ENCODE data around the gene RARG. TPM values are rescaled to one million over a fixed set of nuclear protein-coding genes. Genes with fewer than 3 reads are reported as not detected.

The RARG gene
- total and polyA plus RNA-seq, 2 of the 8 experiments (the other 6 are each of a cell fraction or from before 2014, with no cell fraction given): 68.6 to 68.9 TPM

DNA sequence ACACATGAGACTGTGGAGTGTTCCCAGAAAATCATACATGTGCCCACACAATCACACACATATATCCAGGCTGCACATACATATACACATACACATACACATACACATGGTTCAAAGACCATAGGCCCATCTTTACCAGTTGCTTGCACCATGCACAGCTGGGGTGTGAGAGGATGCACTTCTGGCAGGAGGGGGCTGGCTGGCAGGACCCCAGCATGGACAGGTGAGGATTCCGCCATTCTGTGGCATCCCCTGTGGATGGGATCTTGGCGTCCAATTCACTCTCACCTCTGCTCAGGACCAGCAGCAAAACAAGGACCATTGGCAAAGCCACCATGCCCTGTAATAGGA is 31.9 kb downstream of the RARG start:
- H3K4me1 ChIP-seq (replicated peaks in 1 of 4; ENCODE audit: control insufficient read depth in 3 of 4, insufficient read depth in 4 of 4, low read length in 3 of 4): no peaks in the 10 kb centered on the region; a peak in 1 of 7 replicates
- peaks cover 2 to 29% (median 17%) of the 10 kb centered on the region in 4 experiments for H3K27me3 ChIP-seq (replicated peaks in 1 of 4; ENCODE audit: control insufficient read depth in 3 of 4, extremely low read depth in 1 of 4, insufficient read depth in 3 of 4, low read length in 3 of 4)
- H3K9ac ChIP-seq (replicated peaks in 1 of 4; ENCODE audit: extremely low read depth in 1 of 4, low read depth in 3 of 4, low read length in 3 of 4): no peak overlapping the region
- no peak overlapping the region for H3K4ac ChIP-seq (replicated peaks; ENCODE audit: insufficient read length, low read depth, low read length)
- no peak overlapping the region for H2AFZ ChIP-seq (ENCODE audit: low read length)
- H2BK20ac ChIP-seq (ENCODE audit: low read length): no peak overlapping the region
- H3K4me3 ChIP-seq (ENCODE audit: extremely low read depth in 1 of 4, insufficient read depth in 2 of 4, low read depth in 3 of 4, low read length in 4 of 4): no peak overlapping the region
- peaks cover 2% of the 10 kb centered on the region; the same call in 1 of the 2 replicates for H3K23me2 ChIP-seq (ENCODE audit: low read depth, low read length)
- WGBS, 2 experiments (ENCODE audit: extremely low coverage in 1 of 2, insufficient coverage in 1 of 2, insufficient read length in 1 of 2, insufficient replicate concordance in 2 of 2, low coverage in 1 of 2, low lambda C conversion rate in 2 of 2, missing lambda C conversion rate in 1 of 2): 90% methylated on average over 2 of the region's 2 CpGs; no CpG with 5 or more reads in 1 of the 2 experiments
- DNase-seq (ENCODE audit: low read depth in 1 of 2, low spot score in 2 of 2) (no peak), FAIRE-seq (no peak)
- H2AK5ac ChIP-seq (ENCODE audit: low read depth, low read length): no peak overlapping the region
- POLR2A ChIA-PET (ENCODE audit: partially characterized antibody): interaction anchor here (1.2 to 1.8 kb wide), 5 partner anchors 12 to 69 kb away, joined by 3 to 5 read pairs (median 4); no protein-coding TSS in a partner anchor
- H4K91ac ChIP-seq (replicated peaks; ENCODE audit: insufficient read length, low read length): no peak overlapping the region
- H3K9me3 ChIP-seq (ENCODE audit: insufficient read depth in 2 of 2, low read depth in 1 of 2, low read length in 1 of 2): no peaks in the 10 kb centered on the region
- no peak overlapping the region for H2BK120ac ChIP-seq (replicated peaks; ENCODE audit: low read depth, low read length)
- no peak overlapping the region for H2BK5ac ChIP-seq (ENCODE audit: low read depth, low read length)
- CTCF ChIA-PET (ENCODE audit: partially characterized antibody): interaction anchor here (0.8 to 12.9 kb wide), 11 partner anchors 13 to 149 kb away, joined by 3 to 198 read pairs (median 4); partner anchors contain the start of genes AAAS, CSAD, ITGB7 and ZNF740
- no peaks in the 10 kb centered on the region for H4K20me1 ChIP-seq (replicated peaks in 1 of 2; ENCODE audit: control insufficient read depth in 1 of 2, insufficient read depth in 2 of 2, low read length in 2 of 2)
- H3K23ac ChIP-seq (ENCODE audit: insufficient read length): no peak overlapping the region
- H3K27ac ChIP-seq (ENCODE audit: low read depth, low read length): no peak overlapping the region
- no peak overlapping the region for H3K4me2 ChIP-seq (ENCODE audit: insufficient read depth in 1 of 2, low read depth in 2 of 2, low read length in 2 of 2)
- no peak overlapping the region for H2BK12ac ChIP-seq (ENCODE audit: low read depth, low read length)
- no peaks in the 10 kb centered on the region for H3K36me3 ChIP-seq (ENCODE audit: control insufficient read depth in 2 of 4, insufficient read depth in 4 of 4, low read length in 3 of 4)
- no peak overlapping the region for H3K56ac ChIP-seq (replicated peaks; ENCODE audit: insufficient read length, low read depth, low read length)
- no peak overlapping the region for H3K18ac ChIP-seq (ENCODE audit: extremely low read depth, low read length)
- no peak overlapping the region for H4K8ac ChIP-seq (ENCODE audit: extremely low read depth, insufficient read depth, low read length)
- no peaks in the 10 kb centered on the region for H3K79me2 ChIP-seq (ENCODE audit: control insufficient read depth in 1 of 2, insufficient read depth in 2 of 2, low read length in 2 of 2)
- H4K5ac ChIP-seq (ENCODE audit: insufficient read length, low read depth, low read length): no peak overlapping the region
- TF ChIP-seq POU5F1 (IDR thresholded peaks at IDR 0.05; ENCODE audit: low read depth, low read length) (no peak), CBX5 (IDR thresholded peaks at IDR 0.05; ENCODE audit: low read depth, low read length) (no peak), SP2 (IDR thresholded peaks at IDR 0.05; ENCODE audit: low read length) (no peak), TAF7 (optimal IDR thresholded peaks at IDR 0.05; ENCODE audit: borderline replicate concordance, low read depth, low read length) (no peak), GABPA (IDR thresholded peaks at IDR 0.05; ENCODE audit: borderline replicate concordance, insufficient read depth, low read length) (no peak)
- no peak overlapping the region for H2BK15ac ChIP-seq (ENCODE audit: low read length)
- no peaks in the 10 kb centered on the region for H3K79me1 ChIP-seq (ENCODE audit: low read depth, low read length)
- H3K14ac ChIP-seq (ENCODE audit: insufficient read length): no peak overlapping the region
